H1 (cell line): ENCODE measurements around the gene SORBS1.

Experiments
- EP300 ChIP-seq, 2 experiments: IDR thresholded peaks; 1 replicate in 1 of 2; 2 replicates in 1 of 2; pipeline ENCODE4 v1.6.1; 2011 to 2012; ENCODE audit warnings: low read depth in 2 of 2, low read length in 2 of 2, mild to moderate bottlenecking in 2 of 2, borderline replicate concordance in 1 of 2, inconsistent platforms in 1 of 2, moderate library complexity in 1 of 2
- KDM4A ChIP-seq: IDR thresholded peaks from one replicate; pipeline ENCODE4 v1.7.1; 2012; ENCODE audit warnings: low read depth, mild to moderate bottlenecking, moderate library complexity, low read length, inconsistent platforms; ENCODE audit not compliant: severe bottlenecking
- POLR2A ChIP-seq, 2 experiments: IDR thresholded peaks; 1 replicate in 1 of 2; 2 replicates in 1 of 2; pipeline ENCODE4 v1.6.1; 2011; ENCODE audit warnings: low read depth in 2 of 2, low read length in 2 of 2, mild to moderate bottlenecking in 2 of 2; ENCODE audit errors: control extremely low read depth in 1 of 2
- POLR2AphosphoS5 ChIP-seq: IDR thresholded peaks from 2 replicates; pipeline ENCODE4 v1.6.1; 2011; ENCODE audit warnings: low read depth, low read length
- SUZ12 ChIP-seq: fragments of 200-600 bp; sonication (generic); IDR thresholded peaks from 2 replicates; pipeline ENCODE4 v1.6.1; 2012; ENCODE audit warnings: mild to moderate bottlenecking, inconsistent platforms, low read length, moderate library complexity, mixed read lengths
- YY1 ChIP-seq: IDR thresholded peaks from 2 replicates; pipeline ENCODE4 v1.6.1; 2011; ENCODE audit warnings: low read depth, mild to moderate bottlenecking, low read length
- TF ChIP-seq, protein P1 (sequence below), 3 experiments: IDR thresholded peaks; 1 replicate in 2 of 3; 2 replicates in 1 of 3; pipeline versions ENCODE4 v1.5.1 to v1.6.1; 2011; ENCODE audit warnings: low read length in 3 of 3, mild to moderate bottlenecking in 3 of 3, inconsistent platforms in 2 of 3, low read depth in 1 of 3, moderate library complexity in 1 of 3; ENCODE audit not compliant: insufficient read depth in 1 of 3; ENCODE audit errors: control extremely low read depth in 1 of 3

DNA sequence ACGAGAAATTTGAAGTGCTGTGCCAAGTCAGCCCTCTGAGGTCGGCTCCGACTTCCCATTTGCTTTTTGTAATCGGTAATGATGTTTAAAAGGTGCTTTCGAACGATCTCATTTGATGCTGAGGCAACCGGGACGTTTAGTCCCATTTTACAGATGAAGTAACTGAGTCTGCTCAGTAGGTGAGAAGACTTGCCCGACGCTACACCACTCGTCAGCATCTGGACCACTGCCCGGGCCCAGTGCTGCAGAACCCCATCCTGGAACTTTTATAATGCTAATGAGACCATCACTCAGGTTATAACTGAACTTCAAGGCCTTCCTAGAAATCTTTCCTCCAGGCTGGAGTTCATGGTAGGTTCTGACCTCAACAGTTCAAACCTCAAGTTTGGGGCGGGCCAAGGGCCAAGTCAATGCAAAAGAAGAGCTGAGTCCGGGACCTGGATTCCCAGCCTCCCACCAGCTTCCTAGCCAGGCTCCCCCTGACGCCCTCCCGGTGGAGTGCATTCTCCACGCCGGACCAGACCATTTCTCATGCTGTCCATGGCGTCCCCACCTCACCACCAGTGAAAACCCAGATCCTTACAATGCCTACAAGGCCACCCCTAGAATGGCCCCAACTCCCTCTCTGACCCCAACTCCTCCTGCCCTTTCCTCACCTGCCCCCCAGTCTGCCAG is 269.7 kb downstream of the SORBS1 start:
- TF ChIP-seq, protein P1, sequence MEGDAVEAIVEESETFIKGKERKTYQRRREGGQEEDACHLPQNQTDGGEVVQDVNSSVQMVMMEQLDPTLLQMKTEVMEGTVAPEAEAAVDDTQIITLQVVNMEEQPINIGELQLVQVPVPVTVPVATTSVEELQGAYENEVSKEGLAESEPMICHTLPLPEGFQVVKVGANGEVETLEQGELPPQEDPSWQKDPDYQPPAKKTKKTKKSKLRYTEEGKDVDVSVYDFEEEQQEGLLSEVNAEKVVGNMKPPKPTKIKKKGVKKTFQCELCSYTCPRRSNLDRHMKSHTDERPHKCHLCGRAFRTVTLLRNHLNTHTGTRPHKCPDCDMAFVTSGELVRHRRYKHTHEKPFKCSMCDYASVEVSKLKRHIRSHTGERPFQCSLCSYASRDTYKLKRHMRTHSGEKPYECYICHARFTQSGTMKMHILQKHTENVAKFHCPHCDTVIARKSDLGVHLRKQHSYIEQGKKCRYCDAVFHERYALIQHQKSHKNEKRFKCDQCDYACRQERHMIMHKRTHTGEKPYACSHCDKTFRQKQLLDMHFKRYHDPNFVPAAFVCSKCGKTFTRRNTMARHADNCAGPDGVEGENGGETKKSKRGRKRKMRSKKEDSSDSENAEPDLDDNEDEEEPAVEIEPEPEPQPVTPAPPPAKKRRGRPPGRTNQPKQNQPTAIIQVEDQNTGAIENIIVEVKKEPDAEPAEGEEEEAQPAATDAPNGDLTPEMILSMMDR (IDR thresholded peaks at IDR 0.05; ENCODE audit: control extremely low read depth in 1 of 3, insufficient read depth in 1 of 3, low read depth in 1 of 3, low read length in 3 of 3) = no peak
- TF ChIP-seq YY1 = no peak
- TF ChIP-seq KDM4A = no peak
- TF ChIP-seq EP300 (IDR thresholded peaks at IDR 0.05; ENCODE audit: borderline replicate concordance in 1 of 2, low read depth in 2 of 2, low read length in 2 of 2) = no peak
- no peak for TF ChIP-seq POLR2A (IDR thresholded peaks at IDR 0.05; ENCODE audit: control extremely low read depth in 1 of 2, low read depth in 2 of 2, low read length in 2 of 2)
- TF ChIP-seq POLR2AphosphoS5 = no peak
- TF ChIP-seq SUZ12 = no peak
